Activated naive CD8-positive, alpha-beta T cell treated with anti-CD3 and anti-CD28 coated beads, Interleukin-2, amount 10 ng/mL, durations not matched to agents 7 days and 5 days (primary cell): ENCODE results near the gene BMI1. TPM values are rescaled to one million over a fixed set of nuclear protein-coding genes. Genes with fewer than 3 reads are reported as not detected.
A peak's percentile ranks its signal among the peaks of the same experiment; 100 is the strongest.

Experiments
- ATAC-seq: fragments of 150-1000 bp; cut with Tn5 transposase; one replicate; pipeline ENCODE4 v1.10.0; 2021; ENCODE audit warnings: low read depth, moderate library complexity
- POLR2A ChIA-PET: fragments of 350-600 bp; sonication (Branson Sonifier 250); formaldehyde crosslinking; loops from one replicate; lab custom pipeline; 2021; ENCODE audit warnings: antibody characterized with exemption; lab: Charles Lee
- DNase-seq: peaks from one replicate; pipeline ENCODE4 v3.0.0; 2021
- H3K27ac Mint-ChIP-seq: one replicate; pipeline ENCODE4 v1.8.0; 2022; ENCODE audit warnings: mild to moderate bottlenecking, mixed read lengths
- H3K27me3 Mint-ChIP-seq: one replicate; pipeline ENCODE4 v1.8.0; 2022; ENCODE audit warnings: mild to moderate bottlenecking, moderate library complexity, mixed read lengths
- H3K36me3 Mint-ChIP-seq: one replicate; pipeline ENCODE4 v1.8.0; 2021; ENCODE audit warnings: mild to moderate bottlenecking, mixed read lengths
- H3K4me1 Mint-ChIP-seq: one replicate; pipeline ENCODE4 v1.8.0; 2021; ENCODE audit warnings: mixed read lengths
- H3K4me3 Mint-ChIP-seq: one replicate; pipeline ENCODE4 v1.8.0; 2022; ENCODE audit warnings: mild to moderate bottlenecking, moderate library complexity, mixed read lengths
- H3K9me3 Mint-ChIP-seq: one replicate; pipeline ENCODE4 v1.8.0; 2021; ENCODE audit warnings: mixed read lengths
- total RNA-seq, 2 experiments: library from RNA; stranded (reverse); gene quantifications; one replicate each; pipeline ENCODE4 v1.2.3, GENCODE V29; 2021

The BMI1 gene
- total RNA-seq, 2 experiments from 2014 or later: 40.0 to 44.5 TPM

DNA sequence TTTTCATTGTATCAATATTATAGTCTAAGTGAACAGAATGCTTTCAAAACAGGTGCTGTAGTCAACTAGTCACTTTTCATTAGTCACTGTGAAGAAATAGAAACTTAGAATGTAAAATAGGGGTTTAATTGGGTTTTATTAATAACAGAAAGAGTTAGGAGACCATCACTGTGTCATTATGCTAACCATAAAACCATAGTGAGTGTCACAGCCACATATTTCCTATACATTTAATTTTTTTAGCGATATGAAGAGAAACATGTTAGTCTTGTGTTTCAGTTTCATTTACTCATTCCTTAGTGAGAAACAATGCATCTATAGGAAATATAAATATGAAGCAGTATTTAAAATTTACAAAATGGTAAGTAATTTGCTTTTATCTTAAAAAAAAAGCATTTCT is 46.6 kb downstream of the BMI1 start:
- peaks cover 11% of the 10 kb centered on the region for H3K36me3 Mint-ChIP-seq
- H3K27ac Mint-ChIP-seq: peak overlapping the region; percentile 80
- peaks cover 3% of the 10 kb centered on the region for H3K27me3 Mint-ChIP-seq
- H3K4me1 Mint-ChIP-seq: peaks cover 24% of the 10 kb centered on the region
- peak; percentile 44 for ATAC-seq
- POLR2A ChIA-PET: interaction anchor here (0.7 kb wide), 1 partner anchor 13 kb away, joined by 3 read pairs; no protein-coding TSS in a partner anchor
- DNase-seq: no peak
- no peaks in the 10 kb centered on the region for H3K9me3 Mint-ChIP-seq
- peak overlapping the region; percentile 63 for H3K4me3 Mint-ChIP-seq

DNA sequence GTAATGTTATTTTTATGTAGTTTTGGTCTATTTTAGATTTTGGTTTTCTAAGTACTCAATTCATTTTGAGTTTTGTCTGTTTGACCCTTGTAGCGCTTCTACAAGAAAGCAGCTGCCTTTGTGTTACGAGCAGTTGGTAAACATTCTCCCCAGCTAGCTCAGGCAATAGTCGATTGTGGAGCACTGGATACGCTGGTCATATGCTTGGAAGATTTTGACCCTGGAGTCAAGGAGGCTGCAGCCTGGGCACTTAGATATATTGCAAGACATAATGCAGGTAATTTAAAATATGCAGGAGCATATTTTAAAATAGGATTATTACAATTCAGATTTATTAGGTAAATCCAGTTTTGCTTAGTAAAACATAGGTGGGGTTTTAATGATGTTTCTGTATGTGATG is 47.5 kb downstream of the BMI1 start:
- DNase-seq (no peak), ATAC-seq (no peak)
- Mint-ChIP-seq H3K36me3 (peaks cover 11% of the 10 kb centered on the region), H3K4me1 (peaks cover 24% of the 10 kb centered on the region), H3K27ac (no peak overlapping the region), H3K9me3 (no peaks in the 10 kb centered on the region), H3K27me3 (peaks cover 6% of the 10 kb centered on the region), H3K4me3 (no peak overlapping the region)
- POLR2A ChIA-PET: interaction anchor here (0.9 kb wide), 1 partner anchor 68 kb away, joined by 5 read pairs; no protein-coding TSS in a partner anchor

GRCh38 chr10:22368981-22369380 is 48.1 kb downstream of the BMI1 start:
- DNase-seq (no peak), ATAC-seq (no peak)
- no peak overlapping the region for H3K27ac Mint-ChIP-seq
- POLR2A ChIA-PET: interaction anchor here (0.9 kb wide), 1 partner anchor 68 kb away, joined by 5 read pairs; no protein-coding TSS in a partner anchor
- H3K9me3 Mint-ChIP-seq: no peaks in the 10 kb centered on the region
- peaks cover 24% of the 10 kb centered on the region for H3K4me1 Mint-ChIP-seq
- H3K27me3 Mint-ChIP-seq: peaks cover 6% of the 10 kb centered on the region
- H3K4me3 Mint-ChIP-seq: no peak overlapping the region
- peaks cover 11% of the 10 kb centered on the region for H3K36me3 Mint-ChIP-seq

- no peak overlapping the region for H3K27ac Mint-ChIP-seq
- no peak for DNase-seq
- peaks cover 24% of the 10 kb centered on the region for H3K4me1 Mint-ChIP-seq
- ATAC-seq: no peak
- peaks cover 6% of the 10 kb centered on the region for H3K27me3 Mint-ChIP-seq
- H3K36me3 Mint-ChIP-seq: peaks cover 11% of the 10 kb centered on the region
- H3K9me3 Mint-ChIP-seq: no peaks in the 10 kb centered on the region
- no peak overlapping the region for H3K4me3 Mint-ChIP-seq
- POLR2A ChIA-PET: interaction anchor here (1.5 to 1.8 kb wide), 2 partner anchors 29 to 67 kb away, joined by 5 to 7 read pairs; no protein-coding TSS in a partner anchor
These were observed 48.7 kb downstream of the BMI1 start for GRCh38 chr10:22369434-22370072.

GRCh38 chr10:22370320-22370719 is 49.4 kb downstream of the BMI1 start:
- H3K4me3 Mint-ChIP-seq: no peak overlapping the region
- peaks cover 6% of the 10 kb centered on the region for H3K27me3 Mint-ChIP-seq
- peak overlapping the region; percentile 38 for H3K27ac Mint-ChIP-seq
- peaks cover 11% of the 10 kb centered on the region for H3K36me3 Mint-ChIP-seq
- peaks cover 23% of the 10 kb centered on the region for H3K4me1 Mint-ChIP-seq
- POLR2A ChIA-PET: interaction anchor here (0.8 to 1.8 kb wide), 3 partner anchors 30 to 66 kb away, joined by 5 to 7 read pairs (median 5); partner anchors contain the start of gene COMMD3
- ATAC-seq (peak; percentile 29), DNase-seq (no peak)
- no peaks in the 10 kb centered on the region for H3K9me3 Mint-ChIP-seq

DNA sequence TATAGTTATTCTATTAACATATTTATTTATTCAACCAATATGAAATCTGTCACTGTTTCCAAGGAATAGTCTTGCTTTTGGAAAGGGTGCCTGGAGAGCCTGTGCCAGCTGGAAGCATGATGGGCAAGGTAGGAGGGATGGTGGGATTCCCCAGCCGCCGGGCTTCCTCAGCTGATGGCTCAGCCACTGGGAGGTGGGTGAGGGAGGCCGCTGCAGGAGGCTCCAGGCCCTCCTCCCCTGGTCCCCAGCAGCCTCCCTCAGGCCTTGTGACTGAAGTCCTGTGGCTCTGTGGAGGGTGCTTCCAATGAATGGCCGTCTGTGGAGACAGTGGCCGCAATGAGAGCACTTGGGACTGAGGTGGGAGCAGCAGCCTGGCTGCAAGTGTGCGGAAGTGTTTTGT is 51.4 kb downstream of the BMI1 start:
- H3K27ac Mint-ChIP-seq: no peak overlapping the region
- peaks cover 7% of the 10 kb centered on the region for H3K27me3 Mint-ChIP-seq
- H3K4me3 Mint-ChIP-seq: no peak overlapping the region
- no peak for DNase-seq
- ATAC-seq: no peak
- H3K4me1 Mint-ChIP-seq: peaks cover 18% of the 10 kb centered on the region
- H3K9me3 Mint-ChIP-seq: no peaks in the 10 kb centered on the region
- peaks cover 8% of the 10 kb centered on the region for H3K36me3 Mint-ChIP-seq
- POLR2A ChIA-PET: no interaction called here

GRCh38 chr10:22372917-22373316 is 52.0 kb downstream of the BMI1 start:
- no peak overlapping the region for H3K4me3 Mint-ChIP-seq
- peaks cover 7% of the 10 kb centered on the region for H3K27me3 Mint-ChIP-seq
- H3K27ac Mint-ChIP-seq: no peak overlapping the region
- ATAC-seq (no peak), DNase-seq (no peak)
- H3K4me1 Mint-ChIP-seq: peaks cover 15% of the 10 kb centered on the region
- POLR2A ChIA-PET: no interaction called here
- H3K36me3 Mint-ChIP-seq: peaks cover 8% of the 10 kb centered on the region
- H3K9me3 Mint-ChIP-seq: no peaks in the 10 kb centered on the region

DNA sequence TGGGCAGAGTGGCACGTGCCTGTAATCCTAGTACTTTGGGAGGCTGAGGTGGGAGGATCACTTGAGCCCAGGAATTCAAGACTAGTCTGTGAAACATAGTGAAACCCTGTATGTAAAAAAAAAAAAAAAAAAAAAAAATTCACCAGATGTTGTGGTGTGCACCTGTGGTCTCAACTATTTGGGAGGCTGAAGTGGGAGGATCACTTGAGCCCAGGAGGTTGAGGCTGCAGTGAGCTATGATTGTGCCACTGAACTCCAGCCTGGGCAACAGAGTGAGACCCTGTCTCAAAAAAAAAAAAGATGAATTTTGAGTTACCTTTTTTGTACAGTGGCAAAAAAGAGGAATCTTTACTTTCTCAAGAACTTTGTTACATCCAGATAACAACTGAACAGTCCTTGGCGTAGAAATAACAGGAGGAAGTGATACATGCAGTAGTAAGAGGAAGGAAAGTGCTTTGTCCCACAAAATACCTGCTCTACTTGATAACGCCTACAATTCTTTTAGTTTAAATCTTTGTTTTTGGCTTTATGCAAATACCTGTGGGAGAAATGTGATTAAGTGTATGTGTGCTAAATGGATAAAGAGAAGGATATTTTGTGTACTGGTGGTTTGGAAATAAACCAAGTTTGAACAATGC is 53.7 kb downstream of the BMI1 start:
- DNase-seq (no peak), ATAC-seq (no peak)
- H3K36me3 Mint-ChIP-seq: peaks cover under 1% of the 10 kb centered on the region
- H3K27ac Mint-ChIP-seq: no peak overlapping the region
- POLR2A ChIA-PET: no interaction called here
- H3K4me1 Mint-ChIP-seq: peaks cover 13% of the 10 kb centered on the region
- H3K9me3 Mint-ChIP-seq: no peaks in the 10 kb centered on the region
- no peak overlapping the region for H3K4me3 Mint-ChIP-seq
- peaks cover 7% of the 10 kb centered on the region for H3K27me3 Mint-ChIP-seq

DNA sequence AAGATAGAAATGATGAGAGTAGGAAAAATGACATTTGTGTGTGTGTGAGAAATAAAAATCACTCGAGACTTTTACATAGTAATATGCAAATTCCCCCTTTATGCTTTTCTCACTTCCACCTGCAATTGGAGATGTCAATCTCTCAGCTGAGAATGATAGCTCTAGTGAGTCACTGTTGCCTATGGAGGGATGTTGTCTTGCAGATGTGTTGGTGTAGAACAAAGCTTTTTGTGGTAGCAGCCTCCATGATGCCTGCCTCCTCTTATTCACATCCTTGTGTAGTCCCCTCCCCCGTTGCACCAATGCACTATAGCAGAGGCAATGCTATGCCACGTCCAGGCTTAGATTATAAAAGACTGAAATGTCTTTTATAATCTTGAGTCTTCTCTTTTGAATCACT is 58.2 kb downstream of the BMI1 start:
- ATAC-seq (peak; percentile 75), DNase-seq (no peak)
- Mint-ChIP-seq H3K27me3 (peaks cover 3% of the 10 kb centered on the region), H3K27ac (no peak overlapping the region), H3K4me1 (peaks cover 12% of the 10 kb centered on the region), H3K4me3 (no peak overlapping the region), H3K9me3 (no peaks in the 10 kb centered on the region), H3K36me3 (no peaks in the 10 kb centered on the region)
- POLR2A ChIA-PET: no interaction called here

Other genes starting within 250 kb of the BMI1 start
- not detected for gene EBLN1, start 103.1 kb upstream of the BMI1 start, total RNA-seq
- 10 to 100 TPM; 55.3 to 61.4 TPM for gene COMMD3, start 4.7 kb upstream of the BMI1 start, total RNA-seq
- gene SPAG6, start 24.4 kb downstream of the BMI1 start, total RNA-seq: under 1 TPM; 0.67 to 0.77 TPM